H1 (cell line): ENCODE data around the gene APOBEC3C. TPM values are rescaled to one million over a fixed set of nuclear protein-coding genes. Genes with fewer than 3 reads are reported as not detected.

Source experiments
- CTCF ChIA-PET: fragments of 300-600 bp; sonication (Branson Sonifier 250); formaldehyde crosslinking; loops from one replicate; lab custom pipeline; 2021; ENCODE audit not compliant: partially characterized antibody; lab: Charles Lee
- POLR2A ChIA-PET: fragments of 300-600 bp; sonication (Branson Sonifier 250); formaldehyde crosslinking; loops from one replicate; lab custom pipeline; 2021; ENCODE audit warnings: inconsistent platforms; ENCODE audit not compliant: partially characterized antibody; lab: Charles Lee
- DNase-seq, 2 experiments: peaks; one replicate each; pipeline versions ENCODE4 v3.0.0 to v3.0.0-alpha.2; 2010 to 2022; ENCODE audit warnings: low spot score in 2 of 2, low read depth in 1 of 2, mixed read lengths in 1 of 2
- FAIRE-seq: peaks from 2 replicates; lab custom pipeline; 2011; peaks lifted over from hg19 to GRCh38; lab: Jason Lieb, UNC
- H2AFZ ChIP-seq: 2 replicates; pipeline ENCODE4 v1.8.1; 2012; ENCODE audit warnings: low read length, inconsistent platforms
- H2AK5ac ChIP-seq: 2 replicates; pipeline ENCODE4 v1.6.1; 2013; ENCODE audit warnings: low read depth, low read length
- H2BK120ac ChIP-seq: replicated peaks from 2 replicates; pipeline ENCODE3; 2013; ENCODE audit warnings: low read depth, low read length, inconsistent platforms
- H2BK12ac ChIP-seq: 2 replicates; pipeline ENCODE4 v1.6.1; 2013; ENCODE audit warnings: low read depth, low read length
- H2BK15ac ChIP-seq: 2 replicates; pipeline ENCODE4 v1.6.1; 2013; ENCODE audit warnings: low read length
- H2BK20ac ChIP-seq: 2 replicates; pipeline ENCODE4 v1.6.1; 2013; ENCODE audit warnings: low read length
- H2BK5ac ChIP-seq: 2 replicates; pipeline ENCODE4 v1.6.1; 2013; ENCODE audit warnings: low read depth, low read length
- H3K14ac ChIP-seq: 2 replicates; pipeline ENCODE4 v1.6.1; 2013; ENCODE audit warnings: inconsistent platforms; ENCODE audit not compliant: insufficient read length
- H3K18ac ChIP-seq: 2 replicates; pipeline ENCODE4 v1.6.1; 2013; ENCODE audit warnings: low read length; ENCODE audit errors: extremely low read depth
- H3K23ac ChIP-seq: 2 replicates; pipeline ENCODE4 v1.6.1; 2013; ENCODE audit warnings: inconsistent platforms; ENCODE audit not compliant: insufficient read length
- H3K23me2 ChIP-seq: 2 replicates; pipeline ENCODE4 v1.6.1; 2013; ENCODE audit warnings: low read depth, low read length
- H3K27ac ChIP-seq: 2 replicates; pipeline ENCODE4 v1.6.1; 2011; ENCODE audit warnings: low read depth, low read length, inconsistent platforms
- H3K27me3 ChIP-seq, 4 experiments: replicated peaks in 1 of 4; 1 replicate in 1 of 4; 2 replicates in 3 of 4; pipeline versions ENCODE4 v1.6.1 to v1.8.1; 2011 to 2013; ENCODE audit warnings: low read length in 3 of 4, mild to moderate bottlenecking in 3 of 4, inconsistent platforms in 2 of 4, mixed read lengths in 2 of 4, moderate library complexity in 1 of 4; ENCODE audit not compliant: control insufficient read depth in 3 of 4, insufficient read depth in 3 of 4; ENCODE audit errors: extremely low read depth in 1 of 4
- H3K36me3 ChIP-seq, 4 experiments: 2 replicates each; pipeline versions ENCODE4 v1.6.1 to v1.8.1; 2011 to 2013; ENCODE audit warnings: mild to moderate bottlenecking in 4 of 4, low read length in 3 of 4, moderate library complexity in 2 of 4, control low read depth in 1 of 4, inconsistent platforms in 1 of 4; ENCODE audit not compliant: insufficient read depth in 4 of 4, control insufficient read depth in 2 of 4
- H3K4ac ChIP-seq: replicated peaks from 2 replicates; pipeline ENCODE3; 2013; ENCODE audit warnings: low read length, low read depth, mixed read lengths, inconsistent platforms; ENCODE audit not compliant: insufficient read length
- H3K4me1 ChIP-seq, 4 experiments: replicated peaks in 1 of 4; 1 replicate in 1 of 4; 2 replicates in 3 of 4; pipeline versions ENCODE4 v1.6.1 to v1.8.1; 2011 to 2013; ENCODE audit warnings: low read length in 3 of 4, inconsistent platforms in 2 of 4, mixed read lengths in 1 of 4; ENCODE audit not compliant: insufficient read depth in 4 of 4, control insufficient read depth in 3 of 4
- H3K4me2 ChIP-seq, 2 experiments: 2 replicates each; pipeline versions ENCODE4 v1.6.1 to v1.8.1; 2011 to 2013; ENCODE audit warnings: low read depth in 2 of 2, low read length in 2 of 2, control low read depth in 1 of 2, inconsistent platforms in 1 of 2, mild to moderate bottlenecking in 1 of 2; ENCODE audit not compliant: insufficient read depth in 1 of 2
- H3K4me3 ChIP-seq, 4 experiments: fragments of 200-600, 300-600 bp in 1 of 4; sonication (generic), shearing (Covaris generic), sonication (Bioruptor Twin) in 1 of 4; 2 replicates each; pipeline versions ENCODE4 v1.5.1 to v1.8.1; 2011 to 2016; ENCODE audit warnings: low read length in 4 of 4, low read depth in 3 of 4, control low read depth in 2 of 4, inconsistent platforms in 2 of 4, mild to moderate bottlenecking in 2 of 4, mixed read lengths in 1 of 4, moderate library complexity in 1 of 4; ENCODE audit not compliant: insufficient read depth in 2 of 4; ENCODE audit errors: extremely low read depth in 1 of 4
- H3K56ac ChIP-seq: replicated peaks from 2 replicates; pipeline ENCODE3; 2013; ENCODE audit warnings: low read depth, mild to moderate bottlenecking, mixed read lengths, low read length, inconsistent platforms; ENCODE audit not compliant: insufficient read length
- H3K79me1 ChIP-seq: 2 replicates; pipeline ENCODE4 v1.6.1; 2013; ENCODE audit warnings: low read depth, low read length, control low read depth
- H3K79me2 ChIP-seq, 2 experiments: 2 replicates each; pipeline versions ENCODE4 v1.6.1 to v1.8.1; 2012 to 2013; ENCODE audit warnings: low read length in 2 of 2, mild to moderate bottlenecking in 2 of 2, inconsistent platforms in 1 of 2; ENCODE audit not compliant: insufficient read depth in 2 of 2, control insufficient read depth in 1 of 2
- H3K9ac ChIP-seq, 4 experiments: replicated peaks in 1 of 4; 1 replicate in 1 of 4; 2 replicates in 3 of 4; pipeline versions ENCODE4 v1.6.1 to v1.8.1; 2011 to 2013; ENCODE audit warnings: low read depth in 3 of 4, low read length in 3 of 4, control low read depth in 2 of 4, mild to moderate bottlenecking in 2 of 4, moderate library complexity in 2 of 4, inconsistent platforms in 1 of 4; ENCODE audit errors: extremely low read depth in 1 of 4
- H3K9me3 ChIP-seq, 2 experiments: 2 replicates each; pipeline versions ENCODE4 v1.6.1 to v1.8.1; 2012 to 2013; ENCODE audit warnings: mild to moderate bottlenecking in 2 of 2, moderate library complexity in 2 of 2, control low read depth in 1 of 2, inconsistent platforms in 1 of 2, low read depth in 1 of 2, low read length in 1 of 2, mixed read lengths in 1 of 2; ENCODE audit not compliant: insufficient read depth in 2 of 2
- H4K20me1 ChIP-seq, 2 experiments: replicated peaks in 1 of 2; 2 replicates each; pipeline versions ENCODE3 to v1.8.1; 2011 to 2013; ENCODE audit warnings: inconsistent platforms in 2 of 2, low read length in 2 of 2, mild to moderate bottlenecking in 1 of 2; ENCODE audit not compliant: insufficient read depth in 2 of 2, control insufficient read depth in 1 of 2
- H4K5ac ChIP-seq: 2 replicates; pipeline ENCODE4 v1.6.1; 2013; ENCODE audit warnings: low read length, low read depth, mixed read lengths, inconsistent platforms; ENCODE audit not compliant: insufficient read length
- H4K8ac ChIP-seq: 2 replicates; pipeline ENCODE4 v1.8.0; 2013; ENCODE audit warnings: mild to moderate bottlenecking, moderate library complexity, low read length, inconsistent platforms; ENCODE audit not compliant: insufficient read depth; ENCODE audit errors: extremely low read depth
- H4K91ac ChIP-seq: replicated peaks from 2 replicates; pipeline ENCODE3; 2013; ENCODE audit warnings: low read length, mixed read lengths, inconsistent platforms; ENCODE audit not compliant: insufficient read length
- CEBPB ChIP-seq: IDR thresholded peaks from 2 replicates; pipeline ENCODE4 v1.6.1; 2012; ENCODE audit warnings: low read depth, low read length
- HDAC6 ChIP-seq: IDR thresholded peaks from one replicate; pipeline ENCODE4 v1.7.1; 2012; ENCODE audit warnings: low read depth, mild to moderate bottlenecking, inconsistent platforms, low read length, moderate library complexity
- JUND ChIP-seq: IDR thresholded peaks from 2 replicates; pipeline ENCODE4 v1.6.1; 2011; ENCODE audit warnings: mild to moderate bottlenecking, improper control_type of control experiment, low read length
- KDM1A ChIP-seq: fragments of 200-600, 300-600 bp; sonication (generic); IDR thresholded peaks from 2 replicates; pipeline ENCODE4 v1.7.1; 2016; ENCODE audit warnings: mild to moderate bottlenecking, low read length, borderline replicate concordance
- WGBS, 2 experiments: shearing (Covaris generic) in 1 of 2; methylation state at CpG; one replicate each; pipeline versions ENCODE4 v1.1.6 to v1.1.7; 2013 to 2015; ENCODE audit warnings: low lambda C conversion rate in 2 of 2, mixed read lengths in 2 of 2, inconsistent platforms in 1 of 2, low coverage in 1 of 2, missing lambda C conversion rate in 1 of 2; ENCODE audit not compliant: insufficient replicate concordance in 2 of 2, insufficient coverage in 1 of 2, insufficient read length in 1 of 2; ENCODE audit errors: extremely low coverage in 1 of 2, missing lambda C conversion rate in 1 of 2; 5-methylcytosine and 5-hydroxymethylcytosine counted together
- polyA plus RNA-seq, 7 experiments: library from polyadenylated mRNA; depleted of rRNA in 3 of 7; stranded (reverse) in 5 of 7; unstranded in 2 of 7; fragments of >200 nt in 5 of 7; fragments of 200-250 nt in 2 of 7; gene quantifications; 1 replicate in 5 of 7; 2 replicates in 1 of 7; 4 replicates in 1 of 7; pipeline versions ENCODE4 v1.2.1 to v1.2.3, GENCODE V29; 2011 to 2013; ENCODE audit warnings: missing spikeins in 2 of 7, mixed read lengths in 2 of 7
- total RNA-seq: library from RNA; stranded (reverse); fragmentation: NEBNext Ultra II Directional; extraction: Animal tissue kit (Norgen Biotek cat#: 25700); gene quantifications from 2 replicates; pipeline ENCODE4 v1.2.1, GENCODE V29; 2021

Gene APOBEC3C
- total and polyA plus RNA-seq, 2 of the 8 experiments (the other 6 are each of a cell fraction or from before 2014, with no cell fraction given), result 20.3 to 23.3 TPM

GRCh38 chr22:38971791-38972190 lies 42.3 kb upstream of the APOBEC3C start:
- H2BK20ac ChIP-seq, result no peak overlapping the region

More at GRCh38 chr22:38971791-38972190, 42.3 kb upstream of the APOBEC3C start:
- Histone ChIP-seq H3K27ac (no peak overlapping the region), H4K5ac (no peak overlapping the region), H2BK120ac (peak overlapping the region; percentile 10), H3K79me1 (no peaks in the 10 kb centered on the region), H3K36me3 (no peaks in the 10 kb centered on the region), H4K91ac (no peak overlapping the region), H2BK12ac (peak overlapping the region; percentile 14; the same call in 1 of the 2 replicates), H3K9me3 (peaks cover 6 to 13% of the 10 kb centered on the region in 2 experiments; a peak in 3 of 4 replicates), H4K20me1 (no peaks in the 10 kb centered on the region), H3K79me2 (no peaks in the 10 kb centered on the region), H3K9ac (no peak overlapping the region), H4K8ac (no peak overlapping the region), H2AK5ac (no peak overlapping the region), H2BK15ac (no peak overlapping the region), H3K14ac (no peak overlapping the region), H3K27me3 (no peaks in the 10 kb centered on the region; a peak in 2 of 7 replicates), H2BK5ac (no peak overlapping the region), H3K4me2 (no peak overlapping the region), H3K56ac (no peak overlapping the region), H3K4ac (no peak overlapping the region), H2AFZ (no peak overlapping the region), H3K23ac (no peak overlapping the region), H3K4me3 (no peak overlapping the region), H3K18ac (no peak overlapping the region), H3K23me2 (no peaks in the 10 kb centered on the region), H3K4me1 (peaks cover 0 to 4% (median under 1%) of the 10 kb centered on the region in 4 experiments; a peak in 2 of 7 replicates)
- WGBS, 2 experiments, result 87% methylated on average over 3 of the region's 3 CpGs; no CpG with 5 or more reads in 1 of the 2 experiments
- FAIRE-seq, result no peak
- no peak for TF ChIP-seq CEBPB
- TF ChIP-seq JUND, result no peak
- no peak for TF ChIP-seq HDAC6
- TF ChIP-seq KDM1A, result no peak
- ChIA-PET CTCF (interaction anchor here (1.0 to 7.1 kb wide), 9 partner anchors 11 to 337 kb away, joined by 3 to 63 read pairs (median 3); partner anchors contain the start of gene APOBEC3B), POLR2A (interaction anchor here (1.2 to 2.0 kb wide), 2 partner anchors 10 to 26 kb away, joined by 3 to 8 read pairs; partner anchors contain the start of gene APOBEC3B)
- DNase-seq, result no peak
